LNCaP clone FGC (cell line): ENCODE data around the gene KIF1B.
"Not testable (repeated sequence)": the region's sequence is repeated elsewhere in the genome, so short reads cannot be mapped to it uniquely, and the experiment has no call there.

Experiments
- DNase-seq: peaks from one replicate; pipeline ENCODE4 v3.0.0-alpha.2; 2011; ENCODE audit warnings: low read depth
- H3K4me3 ChIP-seq: 2 replicates; pipeline ENCODE4 v1.5.1; 2011; ENCODE audit warnings: mild to moderate bottlenecking, low read depth, low read length, control low read depth
- TF ChIP-seq, protein P1 (sequence below): IDR thresholded peaks from 2 replicates; pipeline ENCODE4 v1.5.1; 2012; ENCODE audit warnings: mild to moderate bottlenecking; ENCODE audit not compliant: control insufficient read depth, insufficient read depth; ENCODE audit errors: extremely low read depth

Gene KIF1B

DNA sequence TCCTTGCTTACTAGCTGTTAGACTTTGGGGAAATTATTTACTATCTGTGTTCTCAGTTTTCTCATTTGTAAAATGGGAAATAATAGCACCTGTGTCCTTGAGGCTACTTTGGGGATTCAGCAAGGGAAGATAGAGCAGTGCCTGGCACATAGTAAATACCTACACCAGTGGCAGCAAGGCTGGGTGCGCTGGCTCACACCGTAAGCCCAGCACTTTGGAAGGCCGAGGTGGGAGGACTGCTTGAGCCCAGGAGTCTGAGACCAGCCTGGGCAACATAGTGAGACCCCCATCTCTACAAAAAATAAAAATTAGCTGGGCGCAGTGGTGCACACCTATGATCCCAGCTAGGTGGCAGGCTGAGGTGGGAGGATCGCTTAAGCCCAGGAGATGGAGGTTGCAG is 211.3 kb downstream of the KIF1B start:
- TF ChIP-seq, protein P1, sequence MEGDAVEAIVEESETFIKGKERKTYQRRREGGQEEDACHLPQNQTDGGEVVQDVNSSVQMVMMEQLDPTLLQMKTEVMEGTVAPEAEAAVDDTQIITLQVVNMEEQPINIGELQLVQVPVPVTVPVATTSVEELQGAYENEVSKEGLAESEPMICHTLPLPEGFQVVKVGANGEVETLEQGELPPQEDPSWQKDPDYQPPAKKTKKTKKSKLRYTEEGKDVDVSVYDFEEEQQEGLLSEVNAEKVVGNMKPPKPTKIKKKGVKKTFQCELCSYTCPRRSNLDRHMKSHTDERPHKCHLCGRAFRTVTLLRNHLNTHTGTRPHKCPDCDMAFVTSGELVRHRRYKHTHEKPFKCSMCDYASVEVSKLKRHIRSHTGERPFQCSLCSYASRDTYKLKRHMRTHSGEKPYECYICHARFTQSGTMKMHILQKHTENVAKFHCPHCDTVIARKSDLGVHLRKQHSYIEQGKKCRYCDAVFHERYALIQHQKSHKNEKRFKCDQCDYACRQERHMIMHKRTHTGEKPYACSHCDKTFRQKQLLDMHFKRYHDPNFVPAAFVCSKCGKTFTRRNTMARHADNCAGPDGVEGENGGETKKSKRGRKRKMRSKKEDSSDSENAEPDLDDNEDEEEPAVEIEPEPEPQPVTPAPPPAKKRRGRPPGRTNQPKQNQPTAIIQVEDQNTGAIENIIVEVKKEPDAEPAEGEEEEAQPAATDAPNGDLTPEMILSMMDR: no peak
- H3K4me3 ChIP-seq: no peak overlapping the region
- no peak for DNase-seq

DNA sequence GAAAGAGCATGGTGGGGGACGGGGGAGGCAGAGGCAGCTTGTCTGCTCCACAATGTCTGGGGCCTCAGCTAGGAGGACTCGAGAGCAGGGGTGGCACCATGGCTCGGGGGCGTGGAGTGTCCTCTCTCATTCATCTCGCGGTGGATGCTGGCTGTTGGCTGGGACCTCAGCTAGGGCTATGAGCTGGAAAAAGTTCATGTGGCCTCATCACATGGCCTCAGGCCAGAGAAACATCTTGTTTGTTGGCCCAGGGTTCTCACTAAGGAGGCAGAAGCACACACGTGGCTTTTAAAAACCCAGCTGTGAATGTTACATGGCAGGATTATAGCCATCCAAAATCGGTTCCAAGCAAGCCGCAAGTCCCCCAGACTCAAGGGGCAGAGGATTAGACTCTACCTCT is 213.7 kb downstream of the KIF1B start:
- no peak for DNase-seq
- TF ChIP-seq, protein P1: no peak
- H3K4me3 ChIP-seq: no peak overlapping the region

DNA sequence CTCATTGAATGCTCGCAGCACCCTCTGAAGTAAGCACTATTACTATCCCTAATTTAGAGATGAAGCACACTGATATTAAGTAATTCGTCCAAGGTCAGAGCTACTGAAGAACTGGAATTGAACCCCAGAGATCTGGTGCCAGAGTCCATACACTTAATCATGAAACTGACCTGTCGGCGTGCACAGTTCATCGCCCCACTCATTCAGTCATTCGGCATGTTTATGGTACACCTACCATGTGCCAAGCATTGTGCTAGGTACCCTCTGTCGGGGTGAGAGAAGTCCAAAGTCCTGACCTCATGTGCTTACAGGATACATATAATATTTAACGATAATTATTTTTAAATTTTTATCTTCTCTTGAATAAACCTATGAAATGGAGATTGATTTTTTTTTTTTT is 214.3 kb downstream of the KIF1B start:
- DNase-seq: no peak
- H3K4me3 ChIP-seq: no peak overlapping the region
- TF ChIP-seq, protein P1: no peak

DNA sequence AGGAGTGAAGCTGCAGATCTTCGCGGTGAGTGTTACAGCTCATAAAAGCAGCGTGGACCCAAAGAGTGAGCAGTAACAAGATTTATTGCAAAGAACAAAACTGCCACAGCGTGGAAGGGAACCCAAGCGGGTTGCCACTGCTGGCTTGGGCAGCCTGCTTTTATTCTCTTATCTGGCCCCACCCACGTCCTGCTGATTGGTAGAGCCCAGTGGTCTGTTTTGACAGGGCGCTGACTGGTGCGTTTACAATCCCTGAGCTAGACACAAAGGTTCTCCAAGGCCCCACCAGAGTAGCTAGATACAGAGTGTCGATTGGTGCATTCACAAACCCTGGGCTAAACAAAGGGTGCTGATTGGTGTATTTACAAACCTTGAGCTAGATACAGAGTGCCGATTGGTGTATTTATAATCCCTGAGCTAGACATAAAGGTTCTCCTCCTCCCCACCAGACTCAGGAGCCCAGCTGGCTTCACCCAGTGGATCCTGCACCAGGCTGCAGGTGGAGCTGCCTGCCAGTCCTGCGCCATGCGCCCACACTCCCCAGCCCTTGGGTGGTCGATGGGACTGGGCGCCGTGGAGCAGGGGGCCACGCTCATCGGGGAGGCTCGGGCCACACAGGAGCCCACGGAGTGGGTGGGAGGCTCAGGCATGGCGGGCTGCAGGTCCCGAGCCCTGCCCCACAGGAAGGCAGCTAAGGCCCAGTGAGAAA is 215.6 kb downstream of the KIF1B start:
- DNase-seq, H3K4me3 ChIP-seq: not testable (repeated sequence)

DNA sequence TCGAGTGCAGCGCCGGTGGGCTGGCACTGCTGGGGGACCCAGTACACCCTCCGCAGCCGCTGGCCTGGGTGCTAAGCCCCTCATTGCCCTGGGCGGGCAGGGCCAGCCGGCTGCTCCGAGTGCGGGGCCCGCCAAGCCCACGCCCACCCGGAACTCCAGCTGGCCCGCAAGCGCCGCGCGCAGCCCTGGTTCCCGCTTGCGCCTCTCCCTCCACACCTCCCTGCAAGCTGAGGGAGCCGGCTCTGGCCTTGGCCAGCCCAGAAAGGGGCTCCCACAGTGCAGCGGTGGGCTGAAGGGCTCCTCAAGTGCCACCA is 216.1 kb downstream of the KIF1B start:
- not testable (repeated sequence) for DNase-seq, H3K4me3 ChIP-seq

DNA sequence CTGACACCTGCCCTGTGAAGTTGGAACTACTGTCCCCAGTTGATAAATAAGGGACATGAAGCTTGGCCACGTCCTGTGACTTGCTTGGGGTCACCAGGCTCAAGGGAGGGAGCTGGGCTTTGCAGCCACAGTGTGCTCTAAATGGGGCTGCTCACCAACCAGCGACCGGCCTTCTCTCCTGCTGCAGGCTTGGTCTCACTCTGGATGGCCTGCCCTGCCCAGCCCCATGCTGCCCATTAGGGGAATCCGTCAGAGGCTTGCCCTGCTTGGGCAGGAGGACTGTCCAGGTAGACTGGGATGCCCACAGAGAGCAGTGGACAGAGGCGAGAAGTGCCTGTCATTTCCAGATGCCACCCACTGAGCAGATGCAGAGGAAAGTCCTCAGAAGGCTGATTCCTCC is 218.6 kb downstream of the KIF1B start:
- H3K4me3 ChIP-seq: no peak overlapping the region
- TF ChIP-seq, protein P1: no peak
- no peak for DNase-seq

DNA sequence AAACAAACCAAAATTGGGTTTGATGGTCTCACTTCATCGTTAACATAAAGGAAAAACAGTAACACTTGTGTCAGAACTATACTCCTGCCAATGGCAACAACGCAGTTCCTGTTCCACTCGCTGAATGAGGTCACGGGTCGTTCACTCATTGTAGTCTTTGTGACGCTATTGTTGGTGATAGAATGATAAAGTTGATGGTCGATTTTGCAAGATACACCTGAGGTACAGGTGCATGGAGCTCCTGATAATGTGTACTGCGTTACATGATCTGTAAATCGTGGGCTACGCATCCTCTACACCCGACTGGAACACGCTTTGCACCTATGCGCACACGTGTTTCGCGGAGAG is 219.5 kb downstream of the KIF1B start:
- DNase-seq: no peak
- peak overlapping the region; percentile 95 for H3K4me3 ChIP-seq
- TF ChIP-seq, protein P1: no peak

DNA sequence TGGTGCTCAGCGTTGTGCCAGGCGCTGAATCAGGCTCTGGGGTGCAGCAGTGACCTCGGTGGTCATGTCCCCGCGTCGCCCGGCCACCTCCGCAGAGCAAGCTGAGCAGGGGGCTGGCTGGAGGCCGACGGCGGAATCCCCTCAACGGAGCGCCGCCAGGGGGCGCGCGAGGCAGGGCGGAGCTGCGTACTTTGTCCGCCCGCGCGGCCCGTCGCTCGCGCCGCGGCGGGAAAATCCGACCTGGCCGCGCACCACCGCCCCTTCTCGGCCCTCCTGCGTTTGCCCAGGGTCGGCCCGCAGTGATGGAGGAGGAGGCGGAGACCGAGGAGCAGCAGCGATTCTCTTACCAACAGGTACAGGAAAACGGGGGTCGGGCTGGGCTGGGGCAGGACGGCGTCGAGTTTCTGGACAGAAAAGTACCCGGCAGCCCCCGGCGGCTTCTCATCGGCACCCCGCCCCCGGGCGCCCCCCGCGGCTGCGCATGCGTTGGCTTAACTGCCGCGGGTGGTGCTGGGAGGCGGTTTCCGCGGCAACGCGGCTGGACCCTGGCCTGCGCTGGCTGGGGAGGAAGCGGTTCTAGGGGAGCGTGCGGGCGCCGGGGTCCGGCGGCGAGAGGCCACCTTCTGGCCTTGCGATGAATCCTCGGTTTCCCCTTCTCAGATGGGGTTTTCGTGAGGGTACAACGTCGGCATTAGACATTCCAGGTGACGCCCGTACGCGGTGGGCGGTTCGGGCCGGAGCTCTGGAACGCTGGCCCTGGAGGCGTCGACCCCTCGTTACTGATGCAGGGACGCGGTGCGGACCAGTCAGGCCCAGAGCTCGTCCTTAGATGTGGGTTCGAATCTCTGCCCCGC is 220.1 kb downstream of the KIF1B start, which contains the start of gene CENPS:
Gene CENPS (plus strand): TSS at position 218 of the 854 bp plus-strand sequence. CDS start 85 bp downstream, at position 303.
- peak within 1 kb of the TSS; percentile 95 for H3K4me3 ChIP-seq
- peak; percentile 37 for DNase-seq
- TF ChIP-seq, protein P1: peak; percentile 97
